HG02678 (cell line): ENCODE results near the gene SYTL3.
"Not testable (repeated sequence)": the region's sequence is repeated elsewhere in the genome, so short reads cannot be mapped to it uniquely, and the experiment has no call there.

Experiments
- ATAC-seq: cut with Tn5 transposase; IDR thresholded peaks from one replicate; pipeline ENCODE4 v1.9.1; 2021; ENCODE audit warnings: mild to moderate bottlenecking, moderate library complexity; ENCODE audit not compliant: unreplicated experiment

The SYTL3 gene

GRCh38 chr6:158784505-158784904, 134.7 kb downstream of the SYTL3 start:
- ATAC-seq, result no peak

- no peak for ATAC-seq
These were observed 135.2 kb downstream of the SYTL3 start for GRCh38 chr6:158785036-158785435.

DNA sequence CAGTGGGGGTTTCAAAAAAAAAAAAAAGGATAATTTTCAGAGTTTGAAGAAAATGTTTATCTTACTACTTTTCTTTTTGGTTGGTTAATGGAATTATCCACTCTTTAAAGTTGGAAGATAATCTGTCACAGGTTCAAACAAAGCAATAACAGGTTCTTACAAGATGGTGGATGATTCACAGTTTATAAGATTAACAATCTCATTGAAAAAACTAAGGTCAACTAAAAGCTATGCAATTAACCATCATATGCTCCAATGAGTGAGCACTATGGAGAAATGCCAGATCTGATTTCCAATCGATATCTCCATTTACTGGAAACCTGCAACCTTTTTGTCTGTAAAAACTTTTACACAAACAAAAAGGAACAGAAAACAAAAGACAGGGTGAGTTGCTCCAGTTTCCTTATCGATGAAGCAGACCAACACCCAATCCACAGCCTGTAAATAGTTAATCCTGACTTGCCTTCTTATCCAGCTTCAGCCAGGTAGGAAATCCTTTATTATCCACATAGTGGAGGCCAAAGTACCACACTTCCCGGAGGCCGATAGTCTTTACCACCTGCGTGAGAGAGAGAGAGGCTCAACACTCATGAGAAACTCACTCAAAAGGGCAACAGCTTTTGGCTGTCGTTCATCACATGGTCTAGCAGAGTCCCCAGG, 136.9 kb downstream of the SYTL3 start:
- no peak for ATAC-seq

GRCh38 chr6:158787395-158787794, 137.5 kb downstream of the SYTL3 start:
- ATAC-seq, result no peak

DNA sequence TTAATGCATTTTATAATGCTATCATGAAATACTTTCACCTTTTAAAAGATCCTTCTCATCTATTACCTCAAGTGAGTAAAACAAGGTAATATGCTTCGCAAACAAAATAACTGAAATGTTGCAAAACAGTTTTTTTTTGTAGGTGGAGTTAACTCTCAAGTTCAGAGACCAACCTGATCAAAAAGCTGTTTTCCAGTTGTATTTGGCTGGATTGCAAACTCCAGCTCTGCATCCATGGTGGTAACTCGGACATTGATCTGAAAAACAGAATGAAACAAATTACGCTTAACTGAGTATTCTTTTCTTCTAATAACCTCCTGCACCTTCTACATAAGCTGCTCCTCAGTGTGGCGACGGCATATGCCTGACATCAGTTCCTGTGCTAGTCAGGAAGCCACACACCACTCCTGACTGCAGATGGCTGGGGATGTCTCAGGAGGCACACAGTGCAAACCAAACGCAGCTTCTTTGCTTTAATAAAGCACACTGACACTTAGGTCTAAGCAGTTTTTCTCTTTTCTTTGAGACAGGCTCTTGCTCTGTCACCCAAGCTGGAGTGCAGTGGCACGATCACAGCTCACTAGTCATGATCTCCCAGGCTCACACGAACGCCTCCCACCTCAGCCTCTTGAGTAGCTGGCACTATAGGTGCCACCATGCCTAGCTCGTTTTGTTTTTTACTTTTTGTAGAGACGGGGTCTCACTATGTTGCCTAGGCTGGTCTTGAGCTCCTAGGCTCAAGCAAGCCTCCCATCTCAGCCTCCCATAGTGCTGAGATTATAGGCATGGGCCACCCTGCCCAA, 139.5 kb downstream of the SYTL3 start:
- no peak for ATAC-seq

- no peak for ATAC-seq
These were observed 141.5 kb downstream of the SYTL3 start for GRCh38 chr6:158791274-158791855.

DNA sequence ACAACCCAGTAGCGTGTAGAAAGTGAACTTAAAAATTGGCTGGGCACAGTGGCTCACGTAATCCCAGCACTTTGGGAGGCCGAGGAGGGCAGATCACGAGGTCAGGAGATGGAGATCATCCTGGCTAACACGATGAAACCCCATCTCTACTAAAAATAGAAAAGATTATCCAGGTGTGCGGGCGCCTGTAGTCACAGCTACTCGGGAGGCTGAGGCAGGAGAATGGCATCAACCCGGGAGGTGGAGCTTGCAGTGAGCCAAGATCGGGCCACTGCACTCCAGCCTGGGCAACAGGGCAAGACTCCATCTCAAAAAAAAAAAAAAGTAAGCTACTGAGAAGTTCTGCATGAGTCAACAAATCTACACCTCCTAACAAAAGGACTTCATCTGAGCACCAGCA, 142.7 kb downstream of the SYTL3 start:
- ATAC-seq, result not testable (repeated sequence)

GRCh38 chr6:158793432-158793831, 143.6 kb downstream of the SYTL3 start:
- ATAC-seq, result peak; percentile 55

GRCh38 chr6:158795516-158795915, 145.7 kb downstream of the SYTL3 start:
- ATAC-seq, result no peak

GRCh38 chr6:158796353-158796752, 146.5 kb downstream of the SYTL3 start:
- ATAC-seq, result no peak

DNA sequence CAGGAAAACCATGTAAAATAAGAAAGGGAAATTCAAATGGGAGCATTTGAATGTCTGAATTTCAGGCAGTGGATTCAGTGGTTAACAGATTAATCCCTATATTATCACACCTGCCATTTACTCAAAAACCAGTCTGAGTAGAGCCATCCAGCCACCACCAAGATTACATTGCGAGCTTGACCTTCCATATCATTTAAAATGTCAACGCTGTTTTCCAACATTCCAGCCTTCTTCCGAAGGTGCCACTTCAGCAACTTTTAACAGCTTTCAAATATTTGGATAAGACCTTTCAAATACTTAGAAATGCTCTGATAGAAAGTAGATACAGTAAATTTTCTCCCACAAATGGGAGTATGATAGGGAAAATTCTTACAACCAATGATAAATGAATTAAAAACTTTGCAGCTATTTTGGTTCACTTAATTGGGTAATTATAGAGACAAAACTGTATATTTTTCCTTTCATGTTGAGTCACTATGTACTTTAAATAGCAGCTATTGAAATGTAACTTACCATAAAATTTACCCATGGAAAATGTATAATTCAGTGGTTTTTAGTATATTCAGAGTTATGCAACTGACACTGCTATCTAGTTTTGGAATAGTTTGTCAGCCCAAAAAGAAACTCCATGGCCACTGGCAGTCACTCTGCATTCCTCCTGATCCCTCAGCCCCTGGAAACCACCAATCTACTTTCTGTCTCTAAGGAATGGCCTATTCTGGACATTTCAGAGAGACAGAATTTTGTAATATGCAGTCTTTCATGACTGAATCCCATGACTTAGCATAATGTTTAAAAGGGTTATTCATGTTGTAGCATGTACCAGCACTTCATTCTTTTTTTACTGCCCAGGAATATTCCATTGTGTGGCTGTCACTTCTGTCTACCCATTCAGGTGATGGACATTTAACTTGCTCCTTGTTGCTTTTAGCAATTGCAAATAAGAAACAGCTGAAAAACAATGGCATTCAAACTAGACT, 147.8 kb downstream of the SYTL3 start:
- no peak for ATAC-seq

GRCh38 chr6:158798311-158798710, 148.5 kb downstream of the SYTL3 start:
- no peak for ATAC-seq

DNA sequence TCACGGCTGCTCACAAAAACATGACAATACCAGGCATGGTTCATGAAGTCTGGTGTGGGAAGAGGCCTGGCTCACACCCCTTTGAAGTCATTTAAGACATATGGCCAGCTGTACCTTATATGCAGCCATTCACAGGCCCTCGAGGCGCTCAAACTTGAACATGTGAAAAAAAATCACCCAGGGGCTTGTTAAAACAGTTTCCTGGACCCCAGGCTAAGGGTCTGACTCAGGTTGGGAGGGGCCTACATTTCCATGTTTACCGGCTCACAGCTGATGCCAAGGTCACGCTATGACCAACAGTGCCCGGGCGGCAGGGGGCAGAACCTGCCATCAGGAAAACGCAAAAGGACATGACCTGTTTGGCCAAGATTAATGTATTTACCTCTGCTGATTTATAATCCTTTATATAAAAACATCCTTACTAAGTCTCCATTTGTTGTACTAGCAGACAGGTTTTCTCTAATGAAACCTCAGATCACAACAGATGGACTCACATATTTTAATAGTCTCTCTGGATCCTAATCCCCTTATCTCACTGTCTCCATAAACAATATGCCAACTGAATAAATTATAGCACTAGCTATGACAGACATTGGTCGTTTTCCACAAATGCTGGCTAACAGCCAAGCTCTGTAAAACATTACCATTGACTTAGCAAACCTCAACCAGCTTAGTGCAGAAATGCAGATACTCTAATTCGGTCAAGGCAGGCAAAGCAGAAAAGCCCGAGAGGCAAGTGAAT, 149.4 kb downstream of the SYTL3 start:
- no peak for ATAC-seq

GRCh38 chr6:158801655-158802294, 151.9 kb downstream of the SYTL3 start:
- no peak for ATAC-seq

DNA sequence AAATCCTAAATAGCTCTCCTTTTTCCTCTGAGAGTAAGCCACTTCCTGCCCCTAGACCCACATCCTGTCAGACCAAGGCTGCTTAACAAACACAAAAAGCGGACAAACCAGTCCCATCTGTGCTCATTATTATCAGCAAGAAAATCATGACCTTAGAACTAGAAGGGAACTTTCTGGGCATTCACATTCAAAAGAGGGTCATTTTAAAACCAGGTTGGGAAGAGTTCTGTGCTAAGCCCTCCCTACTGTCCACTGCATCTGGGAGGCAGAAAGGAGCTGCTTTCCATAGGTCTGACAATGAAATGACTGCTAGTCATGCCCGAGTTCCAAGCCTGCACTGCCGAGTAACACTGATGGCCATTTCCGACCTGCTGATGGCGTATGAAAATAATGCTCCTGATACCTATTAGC, 153.9 kb downstream of the SYTL3 start:
- ATAC-seq, result peak; percentile 76

GRCh38 chr6:158804207-158804606, 154.4 kb downstream of the SYTL3 start:
- ATAC-seq, result no peak

DNA sequence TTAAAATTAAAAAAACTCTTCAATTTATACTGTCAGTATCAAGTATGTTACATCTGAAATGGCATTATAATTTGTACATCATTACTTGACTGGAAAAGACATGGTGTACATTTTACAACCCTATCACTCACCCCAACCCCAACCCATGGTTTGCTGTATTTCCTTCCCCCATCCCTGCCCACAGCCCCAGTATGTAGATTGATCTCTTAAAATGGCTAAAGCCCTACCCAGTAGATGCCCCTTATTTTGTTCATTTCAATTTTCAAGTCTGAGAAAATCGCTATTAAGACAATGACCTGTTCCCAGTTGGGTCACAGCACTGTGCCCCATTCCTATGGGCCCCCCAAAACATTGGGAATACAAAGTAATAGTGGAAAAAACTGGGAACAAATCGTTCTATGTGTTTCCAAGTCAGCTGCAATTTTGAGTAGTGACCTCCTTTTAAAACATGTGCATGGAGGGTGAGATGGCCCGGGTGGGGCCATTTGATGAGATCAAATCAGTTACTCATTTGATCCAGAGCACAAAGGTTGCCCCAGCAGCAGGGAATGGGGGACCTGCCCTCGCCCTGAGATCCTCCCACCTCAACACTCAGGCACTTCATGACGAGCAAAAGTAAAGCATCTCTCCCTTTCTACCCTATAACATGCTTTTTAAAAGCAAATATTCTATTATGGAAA, 156.0 kb downstream of the SYTL3 start:
- no peak for ATAC-seq

- ATAC-seq, result no peak
These were observed 157.9 kb downstream of the SYTL3 start for GRCh38 chr6:158807515-158808441.
